NCI-H2029 treated with DMSO at 0.1 percent for 48 hours (cell line): Measurements from ENCODE around the gene CASP10.

Source experiments
- DNase-seq: peaks from one replicate; lab custom pipeline; 2025; lab: John Stamatoyannopoulos, UW

Gene CASP10

GRCh38 chr2:201258666-201259615, 76.0 kb downstream of the CASP10 start:
- DNase-seq = no peak

GRCh38 chr2:201260302-201260800, 77.4 kb downstream of the CASP10 start, which contains the start of gene CASP8:
CASP8 (plus strand) TSS chr2:201260536; CDS start chr2:201266487, 5,951 bp downstream.
- DNase-seq = no peak

- no peak for DNase-seq
Measured at GRCh38 chr2:201261471-201261870, 78.5 kb downstream of the CASP10 start.

GRCh38 chr2:201261906-201262305, 79.0 kb downstream of the CASP10 start:
- DNase-seq = no peak

GRCh38 chr2:201262718-201263117, 79.8 kb downstream of the CASP10 start:
- no peak for DNase-seq

GRCh38 chr2:201263779-201264178, 80.8 kb downstream of the CASP10 start:
- DNase-seq = no peak

- DNase-seq = no peak
Measured at GRCh38 chr2:201264472-201265173, 81.7 kb downstream of the CASP10 start.

- no peak for DNase-seq
Measured at GRCh38 chr2:201266629-201267028, 83.7 kb downstream of the CASP10 start.

- no peak for DNase-seq
Measured at GRCh38 chr2:201267278-201268030, 84.5 kb downstream of the CASP10 start.

GRCh38 chr2:201269764-201270163, 86.8 kb downstream of the CASP10 start:
- DNase-seq = peak; percentile 43

GRCh38 chr2:201270293-201271001, 87.5 kb downstream of the CASP10 start:
- DNase-seq = no peak

GRCh38 chr2:201271917-201272316, 89.0 kb downstream of the CASP10 start:
- no peak for DNase-seq

GRCh38 chr2:201273330-201273983, 90.5 kb downstream of the CASP10 start:
- no peak for DNase-seq

GRCh38 chr2:201275069-201275468, 92.1 kb downstream of the CASP10 start:
- no peak for DNase-seq

- DNase-seq = no peak
Measured at GRCh38 chr2:201275990-201276389, 93.0 kb downstream of the CASP10 start.

GRCh38 chr2:201276511-201276910, 93.6 kb downstream of the CASP10 start:
- no peak for DNase-seq
